Measurements from ENCODE around the gene R3HCC1L. TPM values are rescaled to one million over a fixed set of nuclear protein-coding genes. Genes with fewer than 3 reads are reported as not detected.
A peak's percentile ranks its signal among the peaks of the same experiment; 100 is the strongest.

R3HCC1L gene
- total RNA-seq, 2 experiments from 2014 or later: 13.5 to 16.8 TPM

GRCh38 chr10:98261436-98262277, 127.2 kb downstream of the R3HCC1L start:
- Mint-ChIP-seq H3K4me1 (no peaks in the 10 kb centered on the region), H3K27me3 (peaks cover 7% of the 10 kb centered on the region), H3K27ac (no peak overlapping the region), H3K4me3 (no peak overlapping the region), H3K36me3 (ENCODE audit: low read depth) (peaks cover 2% of the 10 kb centered on the region), H3K9me3 (ENCODE audit: low read depth) (no peaks in the 10 kb centered on the region)
- CTCF ChIA-PET: interaction anchor here (0.7 to 1.1 kb wide), 2 partner anchors 92 to 556 kb away, joined by 3 to 4 read pairs; no protein-coding TSS in a partner anchor
- no peak for ATAC-seq
- intact Hi-C loops (cut with DNase I, micrococcal nuclease): loop anchor here in 1 of 2 experiments (1.0 to 10.0 kb wide), 2 partner anchors 48 to 403 kb away; no protein-coding TSS in a partner anchor
- POLR2A ChIA-PET: no interaction called here
- DNase-seq: no peak

- no peaks in the 10 kb centered on the region for H3K36me3 Mint-ChIP-seq (ENCODE audit: low read depth)
- DNase-seq: peak; percentile 43
- no peak overlapping the region for H3K27ac Mint-ChIP-seq
- H3K27me3 Mint-ChIP-seq: peaks cover 16% of the 10 kb centered on the region
- H3K4me3 Mint-ChIP-seq: no peak overlapping the region
- ChIA-PET CTCF (interaction anchor here (0.7 to 1.1 kb wide), 2 partner anchors 93 to 557 kb away, joined by 3 to 4 read pairs; no protein-coding TSS in a partner anchor), POLR2A (no interaction called here)
- no peaks in the 10 kb centered on the region for H3K9me3 Mint-ChIP-seq (ENCODE audit: low read depth)
- intact Hi-C loops (cut with DNase I, micrococcal nuclease): loop anchor here in 1 of 2 experiments (1.0 to 10.0 kb wide), 2 partner anchors 47 to 402 kb away; no protein-coding TSS in a partner anchor
- ATAC-seq: peak; percentile 55
- no peaks in the 10 kb centered on the region for H3K4me1 Mint-ChIP-seq
Measured at GRCh38 chr10:98262571-98262970, 128.1 kb downstream of the R3HCC1L start.

- H3K27ac Mint-ChIP-seq: no peak overlapping the region
- DNase-seq (no peak), ATAC-seq (no peak)
- H3K9me3 Mint-ChIP-seq (ENCODE audit: low read depth): no peaks in the 10 kb centered on the region
- peaks cover 19% of the 10 kb centered on the region for H3K27me3 Mint-ChIP-seq
- CTCF ChIA-PET: interaction anchor here (1.1 kb wide), 1 partner anchor 94 kb away, joined by 4 read pairs; no protein-coding TSS in a partner anchor
- POLR2A ChIA-PET: no interaction called here
- H3K36me3 Mint-ChIP-seq (ENCODE audit: low read depth): no peaks in the 10 kb centered on the region
- H3K4me1 Mint-ChIP-seq: no peaks in the 10 kb centered on the region
- intact Hi-C loops (cut with DNase I, micrococcal nuclease): loop anchor here in 1 of 2 experiments (10.0 kb wide), 1 partner anchor 402 kb away; no protein-coding TSS in a partner anchor
- no peak overlapping the region for H3K4me3 Mint-ChIP-seq
Measured at GRCh38 chr10:98263088-98263487, 128.6 kb downstream of the R3HCC1L start.

- Mint-ChIP-seq H3K4me1 (peaks cover 2% of the 10 kb centered on the region), H3K4me3 (no peak overlapping the region), H3K9me3 (ENCODE audit: low read depth) (no peaks in the 10 kb centered on the region), H3K27ac (no peak overlapping the region), H3K27me3 (peaks cover 26% of the 10 kb centered on the region), H3K36me3 (ENCODE audit: low read depth) (no peaks in the 10 kb centered on the region)
- ChIA-PET POLR2A (no interaction called here), CTCF (interaction anchor here (0.6 to 0.7 kb wide), 2 partner anchors 33 to 48 kb away, joined by 3 to 4 read pairs; no protein-coding TSS in a partner anchor)
- DNase-seq: no peak
- no peak for ATAC-seq
- intact Hi-C loops (cut with DNase I, micrococcal nuclease): loop anchor here in 1 of 2 experiments (10.0 kb wide), 1 partner anchor 400 kb away; no protein-coding TSS in a partner anchor
Measured at GRCh38 chr10:98264378-98265065, 130.1 kb downstream of the R3HCC1L start.

GRCh38 chr10:98265403-98266378, 131.2 kb downstream of the R3HCC1L start:
- Mint-ChIP-seq H3K27me3 (peaks cover 35% of the 10 kb centered on the region), H3K4me1 (peaks cover 2% of the 10 kb centered on the region), H3K36me3 (ENCODE audit: low read depth) (no peaks in the 10 kb centered on the region), H3K27ac (no peak overlapping the region), H3K9me3 (ENCODE audit: low read depth) (no peaks in the 10 kb centered on the region), H3K4me3 (no peak overlapping the region)
- intact Hi-C loops (cut with DNase I, micrococcal nuclease): loop anchor here in 1 of 2 experiments (10.0 kb wide), 1 partner anchor 399 kb away; no protein-coding TSS in a partner anchor
- ATAC-seq (no peak), DNase-seq (no peak)
- ChIA-PET CTCF (no interaction called here), POLR2A (no interaction called here)

DNA sequence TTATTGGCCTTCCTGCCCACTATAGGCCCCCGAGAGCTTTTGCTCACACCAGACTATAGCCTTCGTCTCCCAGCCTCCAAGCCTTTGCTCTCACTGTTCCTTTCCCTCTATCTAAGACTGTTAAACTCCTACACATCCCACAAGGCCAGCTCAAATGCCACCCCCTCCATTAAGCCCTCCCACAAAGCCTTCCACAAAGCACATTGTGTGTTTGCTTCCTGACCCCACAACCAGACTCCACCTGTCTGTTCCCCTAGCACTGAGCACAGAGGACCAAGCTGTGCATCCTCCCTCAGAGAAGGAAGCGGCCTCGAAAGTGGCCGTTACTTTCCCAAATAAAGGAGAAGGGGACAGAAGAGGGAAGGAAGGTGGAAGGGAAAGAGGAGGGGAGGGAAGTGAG, 132.2 kb downstream of the R3HCC1L start:
- ATAC-seq: no peak
- Mint-ChIP-seq H3K27me3 (peaks cover 39% of the 10 kb centered on the region), H3K36me3 (ENCODE audit: low read depth) (no peaks in the 10 kb centered on the region), H3K4me3 (no peak overlapping the region), H3K9me3 (ENCODE audit: low read depth) (no peaks in the 10 kb centered on the region), H3K4me1 (peaks cover 2% of the 10 kb centered on the region), H3K27ac (no peak overlapping the region)
- POLR2A ChIA-PET: no interaction called here
- CTCF ChIA-PET: interaction anchor here (0.6 kb wide), 1 partner anchor 781 kb away, joined by 3 read pairs; no protein-coding TSS in a partner anchor
- intact Hi-C loops (cut with DNase I, micrococcal nuclease): loop anchor here in 1 of 2 experiments (10.0 kb wide), 1 partner anchor 398 kb away; no protein-coding TSS in a partner anchor
- no peak for DNase-seq

- ATAC-seq (no peak), DNase-seq (no peak)
- Mint-ChIP-seq H3K4me3 (no peak overlapping the region), H3K4me1 (peaks cover 2% of the 10 kb centered on the region), H3K27me3 (peaks cover 41% of the 10 kb centered on the region), H3K36me3 (ENCODE audit: low read depth) (no peaks in the 10 kb centered on the region), H3K9me3 (ENCODE audit: low read depth) (no peaks in the 10 kb centered on the region), H3K27ac (no peak overlapping the region)
- ChIA-PET POLR2A (no interaction called here), CTCF (interaction anchor here (0.6 to 0.7 kb wide), 2 partner anchors 13 to 780 kb away, joined by 3 read pairs; no protein-coding TSS in a partner anchor)
- intact Hi-C loops (cut with DNase I, micrococcal nuclease): loop anchor here in 1 of 2 experiments (10.0 kb wide), 1 partner anchor 398 kb away; no protein-coding TSS in a partner anchor
Measured at GRCh38 chr10:98267069-98267893, 132.8 kb downstream of the R3HCC1L start.

GRCh38 chr10:98267894-98268693, 133.6 kb downstream of the R3HCC1L start, which contains the start of gene LOXL4:
TSS of gene LOXL4 (minus strand) at chr10:98268194. CDS start at chr10:98263019, 5,175 bp downstream.
- H3K27me3 Mint-ChIP-seq: peaks cover 47% of the 10 kb centered on the region

DNA sequence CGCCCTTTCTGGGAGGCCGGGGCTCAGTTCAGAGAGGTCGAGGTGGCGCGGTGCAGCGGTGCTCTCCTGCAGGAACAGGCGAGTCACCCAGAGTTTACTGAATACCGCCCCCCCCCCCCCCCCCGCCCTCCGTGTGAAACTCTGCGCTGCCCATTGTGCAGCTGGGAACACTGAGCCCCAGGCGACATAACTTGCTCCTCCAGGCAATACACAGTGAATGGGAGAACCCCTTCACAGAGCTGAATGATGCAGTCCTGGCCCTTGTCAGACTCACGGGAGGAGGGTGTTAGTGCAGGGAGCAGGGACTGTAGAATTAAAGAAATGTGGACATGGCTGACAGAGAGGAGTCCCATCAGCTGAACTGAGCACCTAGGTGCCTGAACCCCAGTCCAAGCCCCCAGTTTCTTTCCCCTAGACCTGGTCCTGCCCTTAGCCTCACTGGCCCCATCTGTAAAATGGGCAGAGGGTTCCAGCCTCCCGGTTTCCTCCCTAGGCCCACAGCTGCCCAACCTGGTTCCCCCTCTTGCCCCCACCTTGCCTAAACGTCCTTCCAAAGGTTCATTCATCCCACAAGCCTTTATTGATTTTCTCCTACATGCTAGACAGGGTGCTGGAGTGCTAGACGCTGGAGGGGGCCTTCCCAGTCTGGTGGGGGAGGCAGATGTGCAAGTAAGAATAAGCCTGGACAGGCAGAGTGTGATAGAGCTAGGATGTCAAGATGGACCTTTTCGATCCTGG, 134.4 kb downstream of the R3HCC1L start:
- Mint-ChIP-seq H3K27ac (no peak overlapping the region), H3K9me3 (ENCODE audit: low read depth) (no peaks in the 10 kb centered on the region), H3K4me3 (peak overlapping the region; percentile 16), H3K27me3 (peaks cover 51% of the 10 kb centered on the region), H3K4me1 (peaks cover 2% of the 10 kb centered on the region), H3K36me3 (ENCODE audit: low read depth) (no peaks in the 10 kb centered on the region)
- POLR2A ChIA-PET: no interaction called here
- CTCF ChIA-PET: interaction anchor here (0.8 kb wide), 1 partner anchor 218 kb away, joined by 3 read pairs; no protein-coding TSS in a partner anchor
- ATAC-seq: peak; percentile 45
- intact Hi-C loops (cut with DNase I, micrococcal nuclease): loop anchor here in 1 of 2 experiments (10.0 kb wide), 1 partner anchor 396 kb away; no protein-coding TSS in a partner anchor
- peak; percentile 15 for DNase-seq

More at GRCh38 chr10:98267894-98268693, 133.6 kb downstream of the R3HCC1L start, which contains the start of gene LOXL4:
- DNase-seq (no peak), ATAC-seq (no peak)
- Mint-ChIP-seq H3K4me3 (peak within 1 kb of the TSS; percentile 16), H3K27ac (no peak within 1 kb of the TSS), H3K4me1 (peaks cover 2% of the 10 kb centered on the region), H3K9me3 (ENCODE audit: low read depth) (no peaks in the 10 kb centered on the region), H3K36me3 (ENCODE audit: low read depth) (no peaks in the 10 kb centered on the region)
- intact Hi-C loops (cut with DNase I, micrococcal nuclease): loop anchor here in 1 of 2 experiments (10.0 kb wide), 1 partner anchor 397 kb away; no protein-coding TSS in a partner anchor
- ChIA-PET POLR2A (no interaction called here), CTCF (interaction anchor here (0.7 kb wide), 1 partner anchor 14 kb away, joined by 3 read pairs; no protein-coding TSS in a partner anchor)

Data from activated CD4-positive, alpha-beta T cell treated with anti-CD3 and anti-CD28 coated beads for 36 hours (primary cell).